SU-DHL-6 (cell line): ENCODE results near the gene SKA2.

Source experiments
- H2AFZ ChIP-seq: fragments of 200-600 bp; sonication (generic); 2 replicates; pipeline ENCODE4 v1.6.1; 2014; ENCODE audit warnings: low read depth, mild to moderate bottlenecking, moderate library complexity, mixed read lengths, antibody characterized with exemption, low read length; ENCODE audit not compliant: severe bottlenecking
- H3F3A ChIP-seq: fragments of 200-600 bp; shearing (Covaris generic); 2 replicates; pipeline ENCODE4 v1.6.0; 2016; ENCODE audit warnings: antibody characterized with exemption, mild to moderate bottlenecking; ENCODE audit not compliant: insufficient read depth
- H3K27ac ChIP-seq: fragments of 200-600 bp; sonication (generic); 2 replicates; pipeline ENCODE4 v1.5.1; 2016; ENCODE audit warnings: low read depth, mild to moderate bottlenecking, low read length, moderate library complexity, mixed read lengths
- H3K27me3 ChIP-seq: fragments of 200-600 bp; sonication (generic), shearing (Covaris generic); 2 replicates; pipeline ENCODE4 v1.6.0; 2014; ENCODE audit warnings: mild to moderate bottlenecking, low read length
- H3K36me3 ChIP-seq: fragments of 200-600 bp; sonication (generic); 2 replicates; pipeline ENCODE4 v1.6.1; 2014; ENCODE audit warnings: mild to moderate bottlenecking, low read length, mixed read lengths
- H3K4me2 ChIP-seq: fragments of 300-600, 200-600 bp; shearing (Covaris generic), sonication (generic); 2 replicates; pipeline ENCODE4 v1.6.0; 2014; ENCODE audit warnings: low read length, low read depth, mild to moderate bottlenecking; ENCODE audit not compliant: poor library complexity, severe bottlenecking
- H3K4me3 ChIP-seq: fragments of 200-600 bp; sonication (generic); 2 replicates; pipeline ENCODE4 v1.5.1; 2014; ENCODE audit warnings: antibody characterized with exemption, low read length, mild to moderate bottlenecking, mixed read lengths; ENCODE audit not compliant: insufficient read depth, poor library complexity, severe bottlenecking
- H3K79me2 ChIP-seq: fragments of 200-600 bp; sonication (generic); 2 replicates; pipeline ENCODE4 v1.6.1; 2014; ENCODE audit warnings: mild to moderate bottlenecking, low read length, moderate library complexity; ENCODE audit not compliant: insufficient read depth
- H3K9ac ChIP-seq: fragments of 200-600 bp; sonication (generic); 2 replicates; pipeline ENCODE4 v1.7.0; 2014; ENCODE audit warnings: mild to moderate bottlenecking, low read length
- H3K9me2 ChIP-seq: fragments of 200-600 bp; sonication (generic); replicated peaks from 2 replicates; pipeline ENCODE4 v1.6.1; 2014; ENCODE audit warnings: low read length; ENCODE audit not compliant: insufficient read depth
- H3K9me3 ChIP-seq: fragments of 200-600 bp; sonication (generic); 2 replicates; pipeline ENCODE4 v1.6.1; 2014; ENCODE audit warnings: low read length, mixed read lengths; ENCODE audit not compliant: insufficient read depth
- H4K20me1 ChIP-seq: fragments of 200-600 bp; sonication (generic); 2 replicates; pipeline ENCODE4 v1.6.1; 2014; ENCODE audit warnings: low read depth, mild to moderate bottlenecking, antibody characterized with exemption, low read length, moderate library complexity, mixed read lengths
- CTCF ChIP-seq: fragments of 200-600 bp; sonication (generic); IDR thresholded peaks from one replicate; pipeline ENCODE4 v1.5.1; 2017; ENCODE audit warnings: antibody characterized with exemption, mild to moderate bottlenecking, low read length, moderate library complexity; ENCODE audit not compliant: insufficient read depth, poor library complexity, severe bottlenecking
- EZH2phosphoT487 ChIP-seq: fragments of 200-600 bp; sonication (generic), shearing (Covaris generic); conservative IDR thresholded peaks from 2 replicates; pipeline ENCODE4 v1.6.1; 2018; ENCODE audit warnings: mild to moderate bottlenecking, antibody characterized with exemption, low read length, moderate library complexity, mixed read lengths

The SKA2 gene

DNA sequence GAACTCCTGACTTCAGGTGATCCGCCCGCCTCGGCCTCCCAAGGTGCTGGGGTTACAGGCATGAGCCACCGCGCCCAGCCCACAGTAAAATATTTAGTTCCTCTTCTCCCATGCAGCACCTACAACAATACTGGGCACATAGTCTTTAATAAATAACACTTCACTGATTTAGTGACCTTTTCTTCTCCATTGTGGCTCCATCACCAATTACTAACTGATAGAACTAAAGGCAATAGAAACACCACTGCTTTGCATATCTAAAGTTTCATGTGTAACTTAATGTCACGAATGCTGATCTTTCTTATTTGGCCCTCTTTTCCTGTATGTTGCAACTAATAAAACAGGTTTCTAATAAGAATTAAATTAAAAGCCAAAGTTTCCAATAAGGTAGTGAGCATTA, 87.2 kb downstream of the SKA2 start:
- TF ChIP-seq CTCF (no peak), EZH2phosphoT487 (no peak)
- H3K36me3 ChIP-seq: peaks cover 17% of the 10 kb centered on the region

DNA sequence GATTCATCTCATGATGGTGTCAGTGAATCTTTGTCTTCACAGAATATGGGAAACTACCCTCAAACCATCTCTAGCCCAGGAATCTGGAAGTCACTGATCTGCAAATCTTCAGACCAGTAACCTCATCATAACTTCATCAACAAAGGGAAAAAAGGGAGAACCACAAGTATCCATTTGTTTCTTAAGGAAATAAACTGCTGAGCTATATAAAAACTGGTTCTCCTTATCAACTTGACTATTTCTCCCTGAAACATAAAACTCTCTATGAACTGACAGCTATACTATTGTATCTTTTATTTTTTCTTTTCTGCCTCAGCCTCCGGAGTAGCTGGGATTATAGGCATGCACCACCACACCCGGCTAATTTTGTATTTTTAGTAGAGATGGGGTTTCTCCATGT, 87.6 kb downstream of the SKA2 start:
- H2AFZ ChIP-seq: no peak overlapping the region
- no peak overlapping the region for H3K4me2 ChIP-seq
- no peak overlapping the region for H3K27ac ChIP-seq
- H3K27me3 ChIP-seq: no peaks in the 10 kb centered on the region
- H3K4me3 ChIP-seq: no peak overlapping the region
- no peaks in the 10 kb centered on the region for H4K20me1 ChIP-seq
- H3K79me2 ChIP-seq: no peaks in the 10 kb centered on the region
- no peak overlapping the region for H3K9ac ChIP-seq
- TF ChIP-seq EZH2phosphoT487: no peak
- TF ChIP-seq CTCF: no peak
- no peaks in the 10 kb centered on the region for H3K9me2 ChIP-seq
- no peaks in the 10 kb centered on the region for H3K9me3 ChIP-seq
- no peaks in the 10 kb centered on the region for H3F3A ChIP-seq
- peaks cover 21% of the 10 kb centered on the region for H3K36me3 ChIP-seq

More for the DNA sequence above, 87.2 kb downstream of the SKA2 start:
- Histone ChIP-seq H3K27ac (no peak overlapping the region), H3F3A (no peaks in the 10 kb centered on the region), H3K9ac (no peak overlapping the region), H3K4me3 (no peak overlapping the region), H3K4me2 (no peak overlapping the region), H3K9me2 (no peaks in the 10 kb centered on the region), H2AFZ (no peak overlapping the region), H4K20me1 (no peaks in the 10 kb centered on the region), H3K9me3 (no peaks in the 10 kb centered on the region), H3K27me3 (no peaks in the 10 kb centered on the region), H3K79me2 (no peaks in the 10 kb centered on the region)

DNA sequence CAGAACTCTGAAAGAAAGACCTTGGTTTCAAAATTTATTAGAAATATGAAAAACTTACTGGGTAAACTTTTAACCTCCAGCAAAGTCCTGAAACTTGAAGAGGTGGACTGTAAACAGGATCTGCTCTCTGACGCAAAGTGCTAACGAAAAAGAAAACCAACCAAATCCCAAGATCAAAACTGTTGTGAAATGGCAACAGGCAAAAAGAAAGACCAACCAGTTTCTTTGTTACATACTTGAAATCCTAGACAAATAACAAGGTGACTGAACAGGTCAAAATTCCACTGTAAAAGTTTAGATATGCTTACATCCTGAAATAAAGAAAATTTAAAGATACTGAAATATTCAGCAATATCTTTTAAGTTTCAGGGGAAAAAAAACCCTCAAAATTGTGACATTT, 92.5 kb downstream of the SKA2 start:
- TF ChIP-seq EZH2phosphoT487: no peak
- no peak for TF ChIP-seq CTCF
- Histone ChIP-seq H3K9ac (no peak overlapping the region), H3K4me2 (no peak overlapping the region), H3K9me3 (no peaks in the 10 kb centered on the region), H3K9me2 (no peaks in the 10 kb centered on the region), H3K27me3 (no peaks in the 10 kb centered on the region), H3K36me3 (peaks cover 22% of the 10 kb centered on the region), H3K4me3 (no peak overlapping the region), H3K27ac (no peak overlapping the region), H4K20me1 (no peaks in the 10 kb centered on the region), H2AFZ (no peak overlapping the region), H3K79me2 (no peaks in the 10 kb centered on the region), H3F3A (no peaks in the 10 kb centered on the region)
